Astrocyte (in vitro differentiated cells and primary cell): ENCODE measurements around the gene C3.

Experiments
- EZH2 ChIP-seq: IDR thresholded peaks from 2 replicates; pipeline ENCODE4 v1.6.1; 2012; ENCODE audit warnings: mild to moderate bottlenecking, low read length, inconsistent platforms; ENCODE audit not compliant: insufficient read depth
- TF ChIP-seq, protein P1 (sequence below): IDR thresholded peaks from 2 replicates; pipeline ENCODE4 v1.5.1; 2011; ENCODE audit warnings: low read depth, mild to moderate bottlenecking, inconsistent platforms, low read length, moderate library complexity; ENCODE audit not compliant: insufficient read depth

DNA sequence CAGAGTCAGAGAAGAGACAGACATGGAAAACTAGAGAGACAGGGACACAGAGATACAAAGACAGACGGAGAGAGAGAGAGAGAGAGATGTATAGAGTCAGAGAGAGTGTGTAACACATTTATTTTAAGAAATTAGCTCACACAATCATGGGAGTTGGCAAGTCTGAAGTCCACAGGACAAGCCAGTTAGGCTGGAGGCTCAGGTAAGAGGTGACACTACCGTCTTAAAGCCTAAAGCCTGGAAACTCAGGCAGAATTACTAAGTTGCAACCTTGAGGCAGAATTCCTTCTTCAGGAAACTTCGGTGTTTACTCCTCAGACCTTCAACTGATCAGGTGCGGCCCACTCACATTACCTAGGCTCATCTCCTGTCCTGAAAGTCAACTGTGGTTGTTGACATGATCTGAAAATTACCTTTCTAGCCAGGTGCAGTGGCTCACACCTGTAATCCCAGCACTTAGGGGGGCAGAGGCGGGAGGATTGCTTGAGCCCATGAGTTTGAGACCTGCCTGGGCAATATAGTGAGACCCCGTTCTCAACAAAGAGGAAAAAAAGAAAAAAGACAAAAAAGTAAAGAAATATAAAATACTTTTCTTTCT, 47.7 kb downstream of the C3 start:
- TF ChIP-seq, protein P1, sequence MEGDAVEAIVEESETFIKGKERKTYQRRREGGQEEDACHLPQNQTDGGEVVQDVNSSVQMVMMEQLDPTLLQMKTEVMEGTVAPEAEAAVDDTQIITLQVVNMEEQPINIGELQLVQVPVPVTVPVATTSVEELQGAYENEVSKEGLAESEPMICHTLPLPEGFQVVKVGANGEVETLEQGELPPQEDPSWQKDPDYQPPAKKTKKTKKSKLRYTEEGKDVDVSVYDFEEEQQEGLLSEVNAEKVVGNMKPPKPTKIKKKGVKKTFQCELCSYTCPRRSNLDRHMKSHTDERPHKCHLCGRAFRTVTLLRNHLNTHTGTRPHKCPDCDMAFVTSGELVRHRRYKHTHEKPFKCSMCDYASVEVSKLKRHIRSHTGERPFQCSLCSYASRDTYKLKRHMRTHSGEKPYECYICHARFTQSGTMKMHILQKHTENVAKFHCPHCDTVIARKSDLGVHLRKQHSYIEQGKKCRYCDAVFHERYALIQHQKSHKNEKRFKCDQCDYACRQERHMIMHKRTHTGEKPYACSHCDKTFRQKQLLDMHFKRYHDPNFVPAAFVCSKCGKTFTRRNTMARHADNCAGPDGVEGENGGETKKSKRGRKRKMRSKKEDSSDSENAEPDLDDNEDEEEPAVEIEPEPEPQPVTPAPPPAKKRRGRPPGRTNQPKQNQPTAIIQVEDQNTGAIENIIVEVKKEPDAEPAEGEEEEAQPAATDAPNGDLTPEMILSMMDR, result no peak
- no peak for TF ChIP-seq EZH2
